ENCODE data around the gene JMJD7.

GRCh38 chr15:41804361-41804760, 23.5 kb upstream of the JMJD7 start:
- TF ChIP-seq CTCF (IDR thresholded peaks at IDR 0.05) (no peak), POLR2A (IDR thresholded peaks at IDR 0.05) (no peak)

Data from uterus (tissue), 2 donors.